HK-2 (cell line): Measurements from ENCODE around the gene ALPK1.

Experiments
- DNase-seq: peaks from one replicate; pipeline ENCODE4 v3.0.0-alpha.2; 2018; ENCODE audit not compliant: unreplicated experiment

Gene ALPK1

DNA sequence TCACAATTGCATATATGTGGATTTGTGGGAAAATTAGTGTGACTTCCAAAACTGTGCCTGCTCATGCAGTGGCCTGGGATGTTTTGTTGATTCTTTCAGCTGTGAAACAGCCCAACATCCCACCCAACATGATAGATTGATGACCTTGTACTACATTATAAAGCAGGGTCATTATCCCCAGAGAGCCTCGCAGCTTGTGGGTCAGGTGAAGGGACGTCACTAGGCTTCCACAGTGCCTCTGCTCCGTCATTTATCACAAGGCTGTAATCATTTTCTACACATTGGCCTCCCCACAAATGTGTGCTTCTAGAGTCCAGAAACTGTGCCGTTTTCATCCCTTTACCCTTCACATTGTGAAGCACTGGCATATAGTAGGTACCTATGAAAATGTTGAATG is 31.6 kb downstream of the ALPK1 start:
- no peak for DNase-seq

DNA sequence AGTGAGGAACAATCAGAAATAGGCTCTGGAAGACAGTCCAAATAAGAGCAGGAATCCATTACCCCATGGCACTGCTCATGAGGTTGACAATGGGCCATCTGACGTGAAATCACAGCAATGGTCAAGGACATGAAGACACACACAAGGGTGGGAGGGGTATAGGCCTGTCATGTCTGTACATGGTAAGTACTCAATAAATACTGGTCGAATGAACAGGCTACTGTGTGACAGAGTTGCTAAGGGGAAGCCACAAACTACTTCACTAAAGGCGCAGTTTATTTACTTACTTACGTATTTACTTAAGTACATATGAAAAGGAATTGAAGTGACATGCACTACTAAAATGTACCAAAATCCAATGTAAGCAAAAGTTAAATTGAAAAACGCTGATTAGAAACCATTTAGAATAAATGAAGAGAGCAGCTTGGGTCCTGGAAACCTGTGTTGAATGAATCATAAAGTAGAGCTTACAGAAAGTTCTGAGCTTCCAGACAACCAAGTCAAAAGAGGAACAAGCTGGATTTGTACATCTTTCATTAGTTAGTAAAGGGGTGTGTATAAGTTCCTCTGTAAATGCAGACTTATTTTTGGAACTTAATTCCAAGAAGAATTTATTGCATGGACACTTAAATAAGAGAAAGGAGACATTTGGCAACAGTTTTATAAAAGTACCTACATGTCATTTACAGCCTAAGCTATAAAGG is 32.7 kb downstream of the ALPK1 start:
- no peak for DNase-seq

DNA sequence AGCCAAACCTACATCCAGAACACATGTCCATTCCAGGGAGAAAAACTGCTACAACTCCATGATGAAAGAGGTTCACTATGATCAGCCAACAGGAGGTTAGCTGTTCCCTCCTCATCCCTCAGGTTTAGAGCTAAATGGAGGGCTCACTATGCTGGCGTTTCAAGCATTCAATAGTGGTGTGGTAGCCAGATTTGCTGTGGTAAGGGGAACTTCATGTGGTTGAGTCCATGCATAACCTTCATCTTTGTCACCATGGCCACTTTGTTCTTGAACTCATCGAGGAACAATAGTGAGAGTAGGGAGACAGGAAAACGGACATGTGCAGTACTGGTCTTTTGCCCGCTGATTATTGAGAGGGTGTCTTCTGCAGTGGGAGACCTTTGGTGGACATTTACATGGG is 33.8 kb downstream of the ALPK1 start:
- no peak for DNase-seq

DNA sequence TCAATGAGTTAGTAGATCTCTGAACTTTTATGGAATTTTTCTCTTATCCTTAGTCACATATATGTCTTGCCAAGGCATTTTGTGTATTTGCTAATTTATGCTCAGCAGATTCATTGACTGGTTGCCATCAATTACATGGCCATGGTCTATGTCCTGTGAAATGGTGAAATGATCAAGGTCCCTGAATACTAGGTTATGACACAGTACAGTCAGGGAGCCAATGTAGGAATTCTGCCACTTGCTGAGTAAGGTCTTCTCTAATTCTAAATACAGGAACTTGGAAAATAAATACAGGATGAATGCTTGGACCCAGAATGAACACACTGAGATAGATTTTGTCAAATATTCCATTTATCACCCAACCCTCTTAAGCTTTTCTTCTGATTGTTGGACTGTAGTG is 35.2 kb downstream of the ALPK1 start:
- no peak for DNase-seq

DNA sequence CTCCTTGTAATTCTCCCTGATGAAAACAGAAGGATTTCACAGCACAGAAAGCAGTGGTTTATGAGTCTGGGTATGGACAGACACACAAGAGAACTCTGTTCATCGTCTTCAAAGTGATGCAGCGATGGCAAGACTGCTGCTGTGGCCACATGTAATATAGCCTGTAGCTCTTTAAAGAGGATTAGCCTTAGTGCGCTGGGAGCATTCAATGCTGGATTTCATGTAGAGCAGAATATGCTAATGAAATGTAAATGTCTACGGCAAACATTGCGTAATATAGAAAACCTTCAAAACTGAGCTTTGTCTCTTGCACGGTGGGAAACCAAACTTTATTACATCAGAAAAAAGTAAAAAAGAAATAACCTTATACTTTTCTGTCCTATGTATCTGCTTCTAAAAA is 42.9 kb downstream of the ALPK1 start:
- DNase-seq: no peak

DNA sequence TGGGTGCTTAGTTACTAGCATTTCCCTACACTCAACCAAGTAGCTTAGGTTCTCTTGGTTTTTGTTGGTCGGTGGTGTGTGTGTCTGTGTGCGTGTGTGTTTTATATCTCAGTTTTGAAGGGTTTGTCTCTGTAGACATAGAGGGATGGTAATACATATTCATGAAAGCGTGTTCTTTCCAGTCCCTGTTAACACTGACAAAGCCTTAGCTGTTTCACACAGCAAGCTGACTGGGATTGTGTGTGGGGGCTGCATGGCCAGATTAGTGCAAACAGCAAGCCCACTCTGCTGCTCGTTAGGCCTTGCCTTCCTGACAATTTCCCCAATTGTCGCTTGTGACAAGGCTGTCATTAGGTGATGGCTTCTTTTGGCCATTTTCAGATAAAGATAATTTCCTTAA is 43.9 kb downstream of the ALPK1 start:
- DNase-seq: no peak

DNA sequence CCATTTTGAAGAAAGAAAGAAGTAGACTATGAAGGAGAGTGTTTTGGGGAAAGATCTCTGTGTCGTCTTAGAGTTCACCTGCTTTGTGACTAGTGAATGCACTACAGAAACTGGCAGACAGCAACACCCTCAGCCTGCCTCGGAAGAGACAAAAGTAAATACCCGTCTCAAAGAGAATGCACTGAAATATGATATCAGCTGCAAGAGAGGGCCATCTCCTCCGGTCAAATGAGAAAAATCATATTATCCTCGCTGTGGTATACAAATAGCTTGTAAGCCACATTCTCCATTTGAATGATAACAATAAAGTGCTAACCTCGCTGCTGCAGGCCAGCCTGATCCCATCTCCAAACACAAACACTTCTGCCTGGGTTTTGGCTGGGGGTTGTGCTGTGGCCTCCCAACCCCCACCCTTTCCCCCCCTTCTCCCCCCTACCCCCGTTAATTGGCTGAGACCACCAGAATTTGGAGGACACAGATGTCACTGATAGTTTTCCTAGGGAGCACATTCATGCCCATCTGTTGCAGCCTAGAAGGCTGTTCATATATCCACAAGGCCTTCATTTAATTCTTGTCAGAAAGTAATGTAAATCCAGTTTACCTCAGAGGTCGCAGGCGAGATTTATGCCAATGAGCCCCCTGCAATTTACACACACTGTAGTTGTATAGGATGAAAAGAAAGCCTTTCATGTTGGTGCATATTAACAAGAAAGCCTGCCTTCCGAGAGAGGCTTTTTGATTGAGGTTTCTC is 46.3 kb downstream of the ALPK1 start:
- no peak for DNase-seq

DNA sequence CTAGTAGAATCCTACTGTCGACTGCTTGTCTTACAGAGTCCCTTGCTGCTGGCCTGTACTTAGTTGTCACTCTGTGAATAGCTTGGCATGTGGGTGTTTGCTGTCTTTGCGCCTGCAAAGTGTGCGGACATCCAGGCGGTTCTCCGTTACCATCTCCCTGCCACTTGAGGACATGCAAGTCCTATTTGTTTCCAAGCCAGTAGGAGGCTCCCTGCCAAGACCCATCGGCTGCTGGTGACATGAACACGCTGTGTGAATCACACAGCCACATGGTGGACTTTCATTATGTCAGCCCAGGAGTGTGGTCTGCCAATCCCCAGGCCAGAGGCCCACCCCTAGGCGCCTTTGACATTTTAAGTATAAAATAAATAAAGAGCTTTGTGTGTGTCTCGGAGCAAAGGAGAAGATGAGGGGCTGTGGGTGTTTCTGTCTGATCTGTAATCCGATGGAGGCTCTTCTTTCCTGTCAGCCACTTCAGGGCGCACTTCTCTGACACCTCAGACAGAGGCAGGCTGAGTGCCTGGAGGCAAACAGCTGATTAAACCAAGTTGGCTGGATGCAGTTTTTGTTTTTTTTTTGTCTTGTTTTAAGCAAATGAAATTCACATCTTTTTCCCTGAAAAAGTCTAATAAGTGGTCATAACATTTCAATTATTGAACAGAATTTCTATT is 51.5 kb downstream of the ALPK1 start:
- DNase-seq: peak; percentile 15

DNA sequence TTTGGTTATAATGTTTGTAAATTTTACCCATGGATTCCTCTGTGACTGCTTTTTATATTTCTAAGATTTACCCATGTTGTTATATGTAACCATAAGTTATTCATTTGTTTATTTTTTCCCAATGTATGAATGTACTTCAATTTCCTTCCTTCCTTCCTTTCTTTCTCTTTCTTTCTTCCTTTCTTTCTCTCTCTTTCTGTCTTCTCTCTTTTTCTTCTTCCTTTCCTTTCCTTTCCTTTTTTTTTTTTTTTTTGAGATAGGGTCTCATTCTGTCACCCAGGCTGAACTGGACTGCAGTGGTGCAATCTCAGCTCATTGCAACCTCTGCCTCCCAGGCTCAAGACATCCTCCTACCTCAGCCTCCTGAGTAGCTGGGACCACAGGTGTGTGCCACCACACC is 55.6 kb downstream of the ALPK1 start:
- DNase-seq: no peak

DNA sequence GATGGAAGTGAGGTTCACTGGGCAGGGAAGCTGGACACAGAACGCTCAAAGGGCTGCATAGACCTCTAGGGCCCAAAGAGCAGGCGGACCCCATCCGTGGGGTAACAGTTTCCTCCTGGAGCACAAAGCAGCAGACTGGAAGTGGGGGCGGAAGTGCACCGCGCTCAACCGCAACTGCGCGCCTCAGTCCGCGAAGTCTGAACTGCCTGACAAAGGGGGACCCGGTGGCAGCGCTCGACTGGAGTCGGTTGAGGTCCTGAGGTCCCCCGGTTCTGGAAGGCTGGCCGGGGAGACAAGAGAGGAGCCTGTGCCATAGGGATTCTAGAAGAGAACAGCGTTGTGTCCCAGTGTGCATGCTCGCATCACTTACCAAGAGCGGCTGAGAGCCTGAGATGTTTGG is 58.5 kb downstream of the ALPK1 start:
- DNase-seq: no peak

DNA sequence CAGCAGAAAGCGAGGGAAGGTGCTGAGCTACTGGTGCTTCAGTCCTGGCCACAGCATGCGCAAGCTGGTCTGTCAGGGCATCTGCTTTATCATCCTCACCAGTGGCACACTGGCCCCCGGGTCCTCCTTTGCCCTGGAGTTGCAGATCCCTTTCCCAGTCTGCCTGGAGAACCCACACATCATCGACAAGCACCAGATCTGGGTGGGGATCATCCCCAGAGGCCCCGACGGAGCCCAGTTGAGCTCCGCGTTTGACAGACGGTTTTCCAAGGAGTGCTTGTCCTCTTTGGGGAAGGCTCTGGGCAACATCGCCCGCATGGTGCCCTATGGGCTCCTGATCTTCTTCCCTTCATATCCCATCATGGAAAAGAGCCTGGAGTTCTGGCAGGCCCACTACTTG is 60.3 kb downstream of the ALPK1 start:
- DNase-seq: no peak

DNA sequence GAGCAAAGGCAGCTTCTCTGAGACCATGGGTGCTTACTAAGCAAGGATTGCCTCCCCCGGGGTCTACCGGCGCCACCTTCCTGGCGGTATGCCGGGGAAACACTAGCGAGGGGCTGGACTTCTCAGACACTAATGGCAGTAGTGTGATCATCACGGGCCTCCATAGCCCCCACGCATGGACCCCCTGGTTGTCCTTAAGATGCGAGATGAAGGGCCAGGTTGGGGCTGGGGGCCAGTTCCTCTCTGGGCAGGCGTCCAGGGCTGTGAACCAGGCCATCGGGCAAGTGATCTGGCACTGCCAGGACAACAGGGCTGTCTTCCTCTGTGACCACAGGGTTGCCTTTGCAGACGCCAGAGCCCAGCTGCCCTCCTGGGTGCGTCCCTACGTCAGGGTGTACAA is 60.7 kb downstream of the ALPK1 start:
- DNase-seq: no peak

DNA sequence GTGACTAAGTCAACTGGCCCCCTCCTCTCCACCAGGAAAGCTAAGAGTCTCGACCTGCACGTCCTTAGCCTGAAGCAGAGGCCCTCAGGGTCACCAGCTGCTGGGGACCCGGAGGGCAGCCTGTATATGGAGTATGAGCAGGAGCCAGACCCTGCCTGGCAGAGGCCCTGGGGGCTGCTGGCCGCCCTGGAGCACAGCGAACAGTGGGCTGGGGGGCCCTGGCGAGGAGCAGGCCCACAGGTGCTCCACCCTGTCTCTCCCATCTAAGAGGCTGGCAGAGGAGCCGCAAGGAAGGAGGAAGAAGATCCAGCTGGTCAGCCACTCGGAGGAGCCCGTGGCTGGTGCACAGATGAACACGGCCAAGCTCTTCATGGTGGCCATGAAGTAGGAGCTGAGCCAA is 61.2 kb downstream of the ALPK1 start:
- no peak for DNase-seq

DNA sequence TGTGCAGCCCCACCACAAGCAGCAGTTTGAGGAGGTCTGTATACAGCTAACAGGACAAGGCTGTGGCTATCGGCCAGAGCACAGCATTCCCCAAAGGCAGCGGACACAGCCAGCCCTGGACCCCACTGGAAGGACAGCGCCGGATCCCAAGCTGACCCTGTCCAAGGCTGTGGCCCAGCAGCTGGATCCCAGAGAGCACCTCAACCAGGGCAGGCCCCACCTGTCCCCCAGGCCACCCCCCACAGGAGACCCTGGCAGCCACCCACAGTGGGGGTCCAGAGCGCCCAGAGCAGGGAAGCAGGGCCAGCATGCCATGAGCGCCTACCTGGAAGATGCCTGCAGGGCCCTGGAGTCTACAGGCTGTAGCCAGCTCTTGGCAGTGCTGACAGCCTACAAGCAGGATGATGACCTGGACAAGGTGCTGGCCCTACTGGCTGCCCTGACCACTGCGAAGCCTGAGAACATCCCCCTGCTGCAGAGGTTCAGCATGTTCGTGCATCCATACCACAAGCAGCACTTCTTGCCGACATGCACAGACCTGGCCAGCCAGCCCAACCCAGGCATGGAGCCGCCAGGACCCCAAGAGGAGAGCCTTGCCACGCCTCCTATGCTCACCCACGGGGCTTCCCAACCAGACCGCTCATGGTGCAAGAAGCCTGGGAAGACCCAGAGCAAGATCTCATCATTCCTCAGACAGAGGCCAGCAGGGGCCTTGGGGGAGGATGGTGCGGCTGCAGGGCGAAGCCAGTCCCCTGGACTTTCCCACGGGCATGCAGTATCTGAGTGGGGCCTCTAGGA is 62.0 kb downstream of the ALPK1 start:
- DNase-seq: no peak

DNA sequence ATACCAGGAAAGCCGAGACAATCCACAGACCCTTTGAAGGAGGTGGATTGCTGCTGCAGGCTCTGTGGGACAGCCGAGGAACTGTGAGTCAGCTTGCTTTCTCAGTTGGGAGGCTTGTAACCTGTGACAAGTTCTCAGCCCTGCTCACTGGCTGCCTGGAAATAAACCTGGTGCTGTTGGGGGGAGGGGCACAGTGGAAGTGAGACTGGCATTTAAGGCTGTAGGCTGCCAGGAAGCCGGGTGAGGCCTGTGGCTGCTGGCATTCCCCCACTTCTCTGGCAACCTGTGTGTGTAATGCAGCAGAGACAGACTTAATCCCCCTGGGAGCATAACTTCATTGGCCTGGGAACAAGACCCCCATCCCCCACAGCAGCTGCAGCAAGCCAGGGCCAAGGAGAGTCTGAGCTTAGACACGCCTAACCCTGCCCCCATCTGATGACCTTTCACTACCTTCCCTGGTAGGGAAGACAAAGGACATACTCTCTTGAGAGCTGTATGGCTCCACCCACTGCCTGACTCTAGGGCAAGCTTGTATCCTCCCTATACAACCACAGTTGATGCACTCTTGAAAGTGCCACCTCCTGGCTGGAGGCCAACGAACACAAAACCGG is 64.1 kb downstream of the ALPK1 start:
- peak; percentile 46 for DNase-seq

DNA sequence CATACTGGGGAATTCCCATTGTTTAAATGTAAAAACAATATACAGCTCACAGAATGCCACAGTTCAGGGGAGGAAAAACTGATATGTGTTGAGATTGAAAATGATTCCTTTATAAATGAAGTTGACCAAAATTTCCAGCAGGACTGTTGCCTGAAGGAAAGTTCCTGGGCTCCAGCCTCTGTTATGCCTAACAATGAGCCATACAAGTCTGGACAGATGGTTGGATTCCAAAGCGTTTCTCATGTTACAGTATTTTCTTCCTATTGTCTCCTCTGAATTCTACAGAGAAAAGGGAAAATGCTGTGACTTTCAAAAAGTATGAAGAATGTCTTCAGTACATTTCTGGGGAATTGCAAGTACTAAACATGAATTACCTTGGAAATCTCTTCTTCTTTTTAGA is 73.3 kb downstream of the ALPK1 start:
- no peak for DNase-seq

DNA sequence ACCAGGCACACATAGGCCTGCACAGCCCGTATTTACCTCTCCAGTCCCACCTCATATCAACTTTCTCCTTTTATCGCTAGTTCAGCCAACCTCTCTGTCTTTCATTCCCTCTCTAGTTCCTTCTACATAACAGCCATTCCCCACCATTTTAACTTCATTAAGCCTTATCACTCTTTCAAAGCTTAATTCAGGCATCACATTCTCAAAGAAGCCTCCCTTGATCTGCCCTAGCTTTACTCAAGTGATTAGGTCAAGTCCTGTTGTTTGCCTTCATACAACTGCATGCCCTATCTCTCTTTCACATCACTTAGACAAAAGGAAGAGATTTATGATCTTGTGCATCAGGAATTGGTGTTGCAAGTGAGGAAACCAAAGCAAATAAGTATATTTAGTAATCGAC is 74.2 kb downstream of the ALPK1 start:
- DNase-seq: no peak

DNA sequence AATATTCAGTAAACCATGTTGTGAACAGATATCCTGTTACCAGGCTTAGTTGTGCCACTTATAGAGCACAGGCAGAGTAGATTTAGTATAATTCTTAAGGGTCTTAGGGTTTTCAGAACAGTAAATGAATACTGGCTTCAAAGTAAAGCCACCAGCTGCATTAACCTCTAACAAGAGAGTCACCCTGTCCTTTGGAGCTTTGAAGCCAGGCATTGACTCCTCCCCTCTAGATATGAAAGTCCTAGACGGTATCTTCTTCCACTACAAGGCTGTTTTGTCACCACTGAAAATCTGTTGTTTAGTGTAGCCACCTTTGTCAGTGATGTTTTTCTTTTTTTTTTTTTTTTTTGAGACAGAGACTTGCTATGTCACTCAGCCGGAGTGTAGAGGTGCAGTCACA is 77.7 kb downstream of the ALPK1 start:
- DNase-seq: no peak

DNA sequence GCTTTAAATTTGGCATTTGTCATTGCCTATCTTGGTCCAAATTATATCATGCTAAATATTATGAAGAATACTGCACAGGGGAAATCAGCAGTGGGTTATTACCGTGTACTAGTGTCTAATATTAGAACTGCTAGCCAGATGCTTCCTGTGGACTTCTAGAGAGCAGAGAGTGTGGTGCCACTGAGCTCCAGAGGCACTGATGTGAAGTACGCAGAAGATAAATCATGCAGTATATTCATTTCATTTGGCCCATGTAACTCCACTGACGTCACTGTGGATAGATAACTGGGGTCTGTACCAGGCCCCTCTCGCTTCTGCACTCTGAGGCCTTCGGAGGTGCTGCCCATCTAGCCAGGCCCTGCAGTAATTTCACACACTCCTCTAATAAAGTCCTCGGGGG is 80.0 kb downstream of the ALPK1 start:
- no peak for DNase-seq

DNA sequence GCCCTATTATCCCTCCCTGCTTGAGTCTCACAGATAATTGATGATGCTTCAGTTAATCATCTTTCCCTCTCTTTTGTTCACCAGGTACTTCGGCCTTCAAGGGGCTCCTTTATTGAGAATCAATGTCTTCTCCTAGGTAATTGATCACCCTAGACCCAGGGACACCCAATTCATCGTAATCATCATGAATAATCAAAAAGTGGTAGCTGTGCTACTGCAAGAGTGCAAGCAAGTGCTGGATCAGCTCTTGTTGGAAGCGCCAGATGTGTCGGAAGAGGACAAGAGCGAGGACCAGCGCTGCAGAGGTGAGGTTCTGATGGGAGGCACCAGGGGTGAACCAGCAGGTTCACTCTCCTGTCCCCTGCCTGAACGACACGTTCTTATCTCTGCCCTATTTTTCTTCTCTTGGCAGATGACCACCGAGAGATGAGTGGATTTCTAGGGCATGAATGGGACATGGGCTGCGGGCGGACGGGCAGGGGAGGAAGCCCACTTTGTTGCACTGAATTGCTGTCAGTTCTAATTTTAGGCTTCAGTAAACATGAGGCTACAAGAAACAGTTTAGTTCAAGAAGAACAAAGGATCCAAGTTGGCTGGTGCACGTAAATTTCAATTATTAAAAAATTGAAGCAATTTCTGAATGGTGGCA is 80.5 kb downstream of the ALPK1 start:
- no peak for DNase-seq

DNA sequence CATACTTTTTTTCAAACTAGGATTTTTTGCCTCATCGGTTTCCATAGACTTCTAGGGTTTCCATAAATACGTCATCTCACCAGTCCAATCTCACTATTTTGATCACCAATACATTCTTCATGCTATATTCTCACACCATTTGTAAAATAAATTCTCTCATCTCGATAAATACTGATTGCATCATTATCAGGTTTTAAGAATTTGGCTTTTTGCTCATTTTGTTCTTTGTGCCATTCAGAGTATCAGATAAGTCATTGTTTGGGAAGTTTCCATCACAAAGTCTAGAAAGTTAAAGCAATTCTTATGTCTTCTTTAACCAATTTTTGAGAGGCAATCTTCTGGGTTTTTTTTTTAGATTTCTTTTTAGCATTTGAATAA is 81.1 kb downstream of the ALPK1 start:
- DNase-seq: no peak
